ENCODE results near the gene MACROD2.

DNA sequence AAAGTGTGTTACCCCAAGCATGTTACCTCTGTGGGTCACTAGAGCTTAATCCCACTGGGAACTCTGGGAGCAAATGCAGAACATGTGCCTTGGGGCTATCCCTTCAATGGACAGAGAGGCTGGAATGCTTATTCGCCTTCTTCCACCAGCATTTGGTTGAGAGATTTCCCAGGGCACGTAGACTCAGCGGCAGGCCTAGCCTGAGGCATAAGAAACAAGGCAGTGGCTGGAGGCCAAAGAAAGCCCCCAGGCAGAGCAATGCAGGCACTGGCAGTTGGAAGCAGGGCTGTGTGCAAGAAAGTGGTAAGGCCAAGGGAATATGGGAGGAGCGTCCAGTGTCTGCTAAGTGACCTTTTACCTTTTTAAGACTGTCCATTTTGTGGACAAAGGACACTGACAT lies 456.1 kb downstream of the MACROD2 start:
- TF ChIP-seq, protein P1, sequence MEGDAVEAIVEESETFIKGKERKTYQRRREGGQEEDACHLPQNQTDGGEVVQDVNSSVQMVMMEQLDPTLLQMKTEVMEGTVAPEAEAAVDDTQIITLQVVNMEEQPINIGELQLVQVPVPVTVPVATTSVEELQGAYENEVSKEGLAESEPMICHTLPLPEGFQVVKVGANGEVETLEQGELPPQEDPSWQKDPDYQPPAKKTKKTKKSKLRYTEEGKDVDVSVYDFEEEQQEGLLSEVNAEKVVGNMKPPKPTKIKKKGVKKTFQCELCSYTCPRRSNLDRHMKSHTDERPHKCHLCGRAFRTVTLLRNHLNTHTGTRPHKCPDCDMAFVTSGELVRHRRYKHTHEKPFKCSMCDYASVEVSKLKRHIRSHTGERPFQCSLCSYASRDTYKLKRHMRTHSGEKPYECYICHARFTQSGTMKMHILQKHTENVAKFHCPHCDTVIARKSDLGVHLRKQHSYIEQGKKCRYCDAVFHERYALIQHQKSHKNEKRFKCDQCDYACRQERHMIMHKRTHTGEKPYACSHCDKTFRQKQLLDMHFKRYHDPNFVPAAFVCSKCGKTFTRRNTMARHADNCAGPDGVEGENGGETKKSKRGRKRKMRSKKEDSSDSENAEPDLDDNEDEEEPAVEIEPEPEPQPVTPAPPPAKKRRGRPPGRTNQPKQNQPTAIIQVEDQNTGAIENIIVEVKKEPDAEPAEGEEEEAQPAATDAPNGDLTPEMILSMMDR (IDR thresholded peaks at IDR 0.05): no peak
- no peak for TF ChIP-seq EZH2 (IDR thresholded peaks at IDR 0.05; ENCODE audit: borderline replicate concordance, insufficient read depth, low read depth, low read length, poor library complexity, severe bottlenecking)
